Loucy (cell line): Measurements from ENCODE around the gene ATG16L1.

Experiments used
- H2AFZ ChIP-seq: fragments of 200-600 bp; sonication (generic); 2 replicates; pipeline ENCODE4 v1.6.0; 2016; ENCODE audit warnings: antibody characterized with exemption, mild to moderate bottlenecking, low read length, moderate library complexity
- H3F3A ChIP-seq: fragments of 200-600 bp; 2 replicates; pipeline ENCODE4 v1.6.0; 2016; ENCODE audit warnings: antibody characterized with exemption, low read depth, mild to moderate bottlenecking
- H3K27me3 ChIP-seq: fragments of 200-600 bp; sonication (generic); 2 replicates; pipeline ENCODE4 v1.6.1; 2014; ENCODE audit warnings: low read length, mild to moderate bottlenecking; ENCODE audit not compliant: insufficient read depth, poor library complexity, severe bottlenecking
- H3K36me3 ChIP-seq: fragments of 200-600 bp; sonication (generic); 2 replicates; pipeline ENCODE4 v1.6.1; 2016; ENCODE audit warnings: low read length; ENCODE audit not compliant: insufficient read depth
- H3K4me1 ChIP-seq: fragments of 200-600 bp; sonication (generic); 2 replicates; pipeline ENCODE4 v1.5.1; 2014; ENCODE audit warnings: low read length, mild to moderate bottlenecking; ENCODE audit not compliant: insufficient read depth, poor library complexity, severe bottlenecking
- H3K4me2 ChIP-seq: fragments of 200-600 bp; sonication (generic); 2 replicates; pipeline ENCODE4 v1.6.0; 2014; ENCODE audit warnings: antibody characterized with exemption, low read length, low read depth, mild to moderate bottlenecking; ENCODE audit not compliant: poor library complexity, severe bottlenecking
- H3K4me3 ChIP-seq: fragments of 200-600 bp; sonication (generic); 2 replicates; pipeline ENCODE4 v1.5.1; 2014; ENCODE audit warnings: low read length, mild to moderate bottlenecking, mixed read lengths; ENCODE audit not compliant: poor library complexity, severe bottlenecking
- H3K79me2 ChIP-seq: fragments of 200-600 bp; sonication (generic); 2 replicates; pipeline ENCODE4 v1.6.1; 2014; ENCODE audit warnings: low read length; ENCODE audit not compliant: insufficient read depth
- H3K9ac ChIP-seq: fragments of 200-600 bp; sonication (generic); 2 replicates; pipeline ENCODE4 v1.6.0; 2014; ENCODE audit warnings: mild to moderate bottlenecking, low read depth, low read length, moderate library complexity; ENCODE audit not compliant: poor library complexity, severe bottlenecking
- H3K9me2 ChIP-seq: fragments of 200-600 bp; sonication (generic); replicated peaks from 2 replicates; pipeline ENCODE4 v1.6.1; 2016; ENCODE audit warnings: low read depth, low read length, mixed read lengths
- H3K9me3 ChIP-seq: fragments of 200-600 bp; sonication (generic); 2 replicates; pipeline ENCODE4 v1.6.1; 2014; ENCODE audit warnings: mild to moderate bottlenecking, antibody characterized with exemption, low read length, low read depth; ENCODE audit not compliant: insufficient read depth
- H4K20me1 ChIP-seq: fragments of 200-600 bp; sonication (generic); 2 replicates; pipeline ENCODE4 v1.6.0; 2014; ENCODE audit warnings: antibody characterized with exemption, low read length, mild to moderate bottlenecking; ENCODE audit not compliant: insufficient read depth, poor library complexity, severe bottlenecking
- EZH2phosphoT487 ChIP-seq: fragments of 200-600 bp; IDR thresholded peaks from 2 replicates; pipeline ENCODE4 v1.6.1; 2018; ENCODE audit warnings: antibody characterized with exemption, mild to moderate bottlenecking, moderate library complexity, borderline replicate concordance
- TF ChIP-seq, protein P1 (sequence below): fragments of 200-600 bp; sonication (generic); conservative IDR thresholded peaks from 2 replicates; pipeline ENCODE4 v1.5.1; 2014; ENCODE audit warnings: mild to moderate bottlenecking, antibody characterized with exemption, low read length

Gene ATG16L1

DNA sequence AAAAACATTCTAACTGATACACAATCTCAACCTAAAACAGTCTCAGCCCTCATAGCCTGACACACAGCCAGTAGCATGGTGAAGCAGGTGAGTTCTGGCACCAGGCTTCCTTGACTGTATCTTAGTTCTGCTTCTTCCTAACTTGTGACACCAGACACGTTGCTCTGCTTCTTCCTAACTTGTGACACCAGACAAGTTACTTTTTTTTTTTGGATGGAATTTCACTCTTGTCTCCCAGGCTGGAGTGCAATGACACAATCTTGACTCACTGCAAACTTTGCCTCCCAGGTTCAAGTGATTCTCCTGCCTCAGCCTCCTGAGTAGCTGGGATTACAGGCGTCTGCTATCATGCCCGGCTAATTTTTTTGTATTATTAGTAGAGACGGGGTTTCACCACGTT is 6.7 kb upstream of the ATG16L1 start:
- Histone ChIP-seq H3K9ac (no peak overlapping the region), H4K20me1 (no peaks in the 10 kb centered on the region), H3K9me2 (no peaks in the 10 kb centered on the region), H3K4me1 (peaks cover 9% of the 10 kb centered on the region), H3K4me3 (no peak overlapping the region), H3K27me3 (no peaks in the 10 kb centered on the region), H3K36me3 (no peaks in the 10 kb centered on the region), H3F3A (no peaks in the 10 kb centered on the region), H3K4me2 (no peak overlapping the region), H2AFZ (no peak overlapping the region), H3K9me3 (no peaks in the 10 kb centered on the region), H3K79me2 (no peaks in the 10 kb centered on the region)
- TF ChIP-seq, protein P1, sequence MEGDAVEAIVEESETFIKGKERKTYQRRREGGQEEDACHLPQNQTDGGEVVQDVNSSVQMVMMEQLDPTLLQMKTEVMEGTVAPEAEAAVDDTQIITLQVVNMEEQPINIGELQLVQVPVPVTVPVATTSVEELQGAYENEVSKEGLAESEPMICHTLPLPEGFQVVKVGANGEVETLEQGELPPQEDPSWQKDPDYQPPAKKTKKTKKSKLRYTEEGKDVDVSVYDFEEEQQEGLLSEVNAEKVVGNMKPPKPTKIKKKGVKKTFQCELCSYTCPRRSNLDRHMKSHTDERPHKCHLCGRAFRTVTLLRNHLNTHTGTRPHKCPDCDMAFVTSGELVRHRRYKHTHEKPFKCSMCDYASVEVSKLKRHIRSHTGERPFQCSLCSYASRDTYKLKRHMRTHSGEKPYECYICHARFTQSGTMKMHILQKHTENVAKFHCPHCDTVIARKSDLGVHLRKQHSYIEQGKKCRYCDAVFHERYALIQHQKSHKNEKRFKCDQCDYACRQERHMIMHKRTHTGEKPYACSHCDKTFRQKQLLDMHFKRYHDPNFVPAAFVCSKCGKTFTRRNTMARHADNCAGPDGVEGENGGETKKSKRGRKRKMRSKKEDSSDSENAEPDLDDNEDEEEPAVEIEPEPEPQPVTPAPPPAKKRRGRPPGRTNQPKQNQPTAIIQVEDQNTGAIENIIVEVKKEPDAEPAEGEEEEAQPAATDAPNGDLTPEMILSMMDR = no peak

DNA sequence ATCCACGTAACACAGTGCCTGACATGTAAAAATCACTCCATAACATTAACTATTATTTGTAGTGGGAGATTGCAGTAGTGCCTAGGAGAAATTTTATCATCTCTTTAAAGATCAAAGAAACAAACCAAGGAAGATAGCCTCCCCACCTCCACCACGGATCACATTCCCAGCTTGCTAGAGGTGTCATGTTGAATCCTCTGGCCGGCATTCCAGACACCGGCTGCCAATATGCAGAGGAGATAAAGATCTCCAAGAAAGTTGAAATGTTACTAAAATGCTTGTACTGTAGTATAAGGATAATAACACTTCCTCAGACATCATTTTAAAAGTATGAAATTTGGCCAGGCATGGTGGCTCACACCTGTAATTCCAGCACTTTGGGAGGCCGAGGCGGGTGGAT is 6.1 kb upstream of the ATG16L1 start:
- no peak for TF ChIP-seq EZH2phosphoT487
- TF ChIP-seq, protein P1 = no peak
- H3K4me3 ChIP-seq = no peak overlapping the region
- H3K4me1 ChIP-seq = peaks cover 6% of the 10 kb centered on the region
- no peaks in the 10 kb centered on the region for H3K27me3 ChIP-seq
- no peaks in the 10 kb centered on the region for H3F3A ChIP-seq
- H4K20me1 ChIP-seq = no peaks in the 10 kb centered on the region
- no peaks in the 10 kb centered on the region for H3K9me3 ChIP-seq
- no peak overlapping the region for H2AFZ ChIP-seq
- no peaks in the 10 kb centered on the region for H3K36me3 ChIP-seq
- no peaks in the 10 kb centered on the region for H3K79me2 ChIP-seq
- H3K9ac ChIP-seq = no peak overlapping the region
- H3K9me2 ChIP-seq = no peaks in the 10 kb centered on the region
- no peak overlapping the region for H3K4me2 ChIP-seq

DNA sequence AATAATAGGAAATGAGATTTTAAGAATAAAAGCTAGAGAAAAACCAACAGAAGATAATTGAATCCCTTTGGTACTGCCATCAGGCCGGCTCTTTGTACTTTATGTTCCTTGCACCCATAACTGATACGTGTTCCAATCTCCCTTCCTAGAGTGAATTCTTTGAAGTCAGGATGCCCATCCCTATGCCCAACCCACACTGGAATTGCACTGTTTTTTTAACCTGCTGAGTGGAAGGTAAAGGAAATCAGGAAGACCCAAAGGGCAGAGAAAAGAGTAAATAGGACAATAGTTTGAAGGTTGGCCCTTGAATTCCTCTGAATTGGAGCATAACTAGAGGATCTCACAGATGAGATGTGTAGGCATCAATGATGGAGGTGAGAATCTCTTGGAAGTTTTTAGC is 4.4 kb upstream of the ATG16L1 start:
- H3K9me2 ChIP-seq = no peaks in the 10 kb centered on the region

More for the DNA sequence above, 4.4 kb upstream of the ATG16L1 start:
- H3F3A ChIP-seq = no peaks in the 10 kb centered on the region
- peaks cover 5% of the 10 kb centered on the region for H3K4me1 ChIP-seq
- peaks cover 4% of the 10 kb centered on the region for H4K20me1 ChIP-seq
- H3K4me3 ChIP-seq = no peak overlapping the region
- H3K4me2 ChIP-seq = no peak overlapping the region
- no peak overlapping the region for H3K9ac ChIP-seq
- H3K9me3 ChIP-seq = no peaks in the 10 kb centered on the region
- H3K36me3 ChIP-seq = no peaks in the 10 kb centered on the region
- H3K27me3 ChIP-seq = no peaks in the 10 kb centered on the region
- peaks cover 7% of the 10 kb centered on the region for H3K79me2 ChIP-seq
- 0 out of 2 replicates have a peak overlapping the region, but pooled peaks have one; percentile 42 for H2AFZ ChIP-seq
- TF ChIP-seq, protein P1 = no peak
- TF ChIP-seq EZH2phosphoT487 = no peak
